GM21447 (cell line): Measurements from ENCODE around the gene CRISPLD2.

Source experiments
- ATAC-seq: cut with Tn5 transposase; IDR thresholded peaks from one replicate; pipeline ENCODE4 v1.9.1; 2021; ENCODE audit not compliant: unreplicated experiment

Gene CRISPLD2

GRCh38 chr16:84819644-84820304 lies at the start of gene CRISPLD2:
Gene CRISPLD2, plus strand, starts transcription at chr16:84819985. Its CDS starts 18,511 bp downstream, at chr16:84838496.
- no peak for ATAC-seq

GRCh38 chr16:84773312-84773711 lies 46.5 kb upstream of the CRISPLD2 start:
- ATAC-seq = no peak

- ATAC-seq = no peak
Measured at GRCh38 chr16:84774810-84775209, 45.0 kb upstream of the CRISPLD2 start.

GRCh38 chr16:84775262-84775810 lies 44.4 kb upstream of the CRISPLD2 start:
- no peak for ATAC-seq

- ATAC-seq = no peak
Measured at GRCh38 chr16:84777435-84777834, 42.4 kb upstream of the CRISPLD2 start.

GRCh38 chr16:84778720-84779119 lies 41.1 kb upstream of the CRISPLD2 start:
- ATAC-seq = no peak

- ATAC-seq = no peak
Measured at GRCh38 chr16:84780063-84780462, 39.7 kb upstream of the CRISPLD2 start.

GRCh38 chr16:84780544-84781376 lies 39.0 kb upstream of the CRISPLD2 start:
- ATAC-seq = no peak

GRCh38 chr16:84782846-84783245 lies 36.9 kb upstream of the CRISPLD2 start:
- ATAC-seq = no peak

GRCh38 chr16:84785843-84786581 lies 33.8 kb upstream of the CRISPLD2 start:
- no peak for ATAC-seq

GRCh38 chr16:84786605-84787262 lies 33.1 kb upstream of the CRISPLD2 start:
- no peak for ATAC-seq

GRCh38 chr16:84787263-84787622 lies 32.5 kb upstream of the CRISPLD2 start:
- no peak for ATAC-seq

GRCh38 chr16:84788920-84789391 lies 30.8 kb upstream of the CRISPLD2 start:
- ATAC-seq = no peak

GRCh38 chr16:84789431-84789830 lies 30.4 kb upstream of the CRISPLD2 start:
- ATAC-seq = no peak

- ATAC-seq = no peak
Measured at GRCh38 chr16:84790301-84790700, 29.5 kb upstream of the CRISPLD2 start.

- ATAC-seq = no peak
Measured at GRCh38 chr16:84791088-84791487, 28.7 kb upstream of the CRISPLD2 start.

- ATAC-seq = no peak
Measured at GRCh38 chr16:84791501-84791900, 28.3 kb upstream of the CRISPLD2 start.

GRCh38 chr16:84794186-84794585 lies 25.6 kb upstream of the CRISPLD2 start:
- ATAC-seq = no peak

- ATAC-seq = no peak
Measured at GRCh38 chr16:84794626-84795025, 25.2 kb upstream of the CRISPLD2 start.

GRCh38 chr16:84795329-84796053 lies 24.3 kb upstream of the CRISPLD2 start:
- ATAC-seq = no peak
